NCI-H2107 treated with DMSO at 0.1 percent for 48 hours (cell line): ENCODE measurements around the gene RAD50.
A peak's percentile ranks its signal among the peaks of the same experiment; 100 is the strongest.
"Not testable (repeated sequence)": the region's sequence is repeated elsewhere in the genome, so short reads cannot be mapped to it uniquely, and the experiment has no call there.

Experiments
- DNase-seq: peaks from one replicate; lab custom pipeline; 2025; ENCODE audit not compliant: unreplicated experiment; lab: John Stamatoyannopoulos, UW

Gene RAD50

GRCh38 chr5:132556153-132556762 is 519 bp upstream of the RAD50 start:
- DNase-seq = peak; percentile 54

GRCh38 chr5:132557478-132558172 is 848 bp downstream of the RAD50 start:
- no peak for DNase-seq

- no peak for DNase-seq
These were observed 2.7 kb downstream of the RAD50 start for GRCh38 chr5:132559383-132560060.

- no peak for DNase-seq
These were observed 4.8 kb downstream of the RAD50 start for GRCh38 chr5:132561601-132562000.

DNA sequence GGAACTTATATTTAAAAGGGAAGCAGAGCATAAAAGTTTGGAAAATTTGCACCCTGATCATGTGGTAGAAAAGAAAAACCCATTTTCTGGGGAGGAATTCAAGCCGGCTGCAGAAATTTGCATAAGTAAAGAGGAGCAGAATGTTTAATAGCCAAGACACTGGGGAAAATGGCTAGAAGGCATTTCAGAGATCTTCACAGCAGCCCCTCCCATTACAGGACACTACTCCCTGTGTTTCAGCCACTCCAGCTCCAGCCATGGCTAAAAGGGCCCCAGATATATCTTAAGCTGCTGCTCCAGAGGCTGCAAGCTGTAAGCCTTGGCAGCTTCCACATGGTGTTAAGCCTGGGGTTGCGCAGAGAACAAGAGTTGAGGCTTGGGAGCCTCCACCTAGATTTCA is 7.8 kb downstream of the RAD50 start:
- not testable (repeated sequence) for DNase-seq

DNA sequence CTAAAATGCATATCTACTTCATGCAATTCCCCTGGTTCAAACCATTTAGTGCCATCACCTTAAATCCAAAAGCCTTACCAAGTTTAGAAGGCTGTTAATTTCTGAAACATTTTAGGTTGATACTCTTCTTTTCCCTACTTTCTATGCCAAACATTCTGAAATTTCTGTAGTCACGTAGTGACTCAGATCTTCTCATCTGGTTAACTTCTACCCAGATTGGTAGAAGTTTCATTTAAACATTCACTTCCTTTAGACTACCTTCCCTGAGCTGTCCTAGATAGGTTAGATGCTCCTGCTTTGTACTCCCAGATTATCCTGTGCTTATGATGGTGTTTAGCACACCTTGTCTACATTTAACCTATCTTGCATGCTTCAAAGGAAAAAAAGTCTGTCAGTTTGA is 9.9 kb downstream of the RAD50 start:
- no peak for DNase-seq

- no peak for DNase-seq
These were observed 19.3 kb downstream of the RAD50 start for GRCh38 chr5:132576123-132576522.

DNA sequence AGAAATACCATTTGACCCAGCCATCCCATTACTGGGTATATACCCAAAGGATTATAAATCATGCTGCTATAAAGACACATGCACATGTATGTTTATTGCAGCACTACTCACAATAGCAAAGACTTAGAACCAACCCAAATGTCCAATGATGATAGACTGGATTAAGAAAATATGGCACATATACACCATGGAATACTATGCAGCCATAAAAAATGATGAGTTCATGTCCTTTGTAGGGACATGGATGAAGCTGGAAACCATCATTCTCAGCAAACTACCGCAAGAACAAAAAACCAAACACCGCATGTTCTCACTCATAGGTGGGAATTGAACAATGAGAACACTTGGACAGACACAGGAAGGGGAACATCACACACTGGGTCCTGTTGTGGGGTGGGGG is 27.8 kb downstream of the RAD50 start:
- DNase-seq = not testable (repeated sequence)

DNA sequence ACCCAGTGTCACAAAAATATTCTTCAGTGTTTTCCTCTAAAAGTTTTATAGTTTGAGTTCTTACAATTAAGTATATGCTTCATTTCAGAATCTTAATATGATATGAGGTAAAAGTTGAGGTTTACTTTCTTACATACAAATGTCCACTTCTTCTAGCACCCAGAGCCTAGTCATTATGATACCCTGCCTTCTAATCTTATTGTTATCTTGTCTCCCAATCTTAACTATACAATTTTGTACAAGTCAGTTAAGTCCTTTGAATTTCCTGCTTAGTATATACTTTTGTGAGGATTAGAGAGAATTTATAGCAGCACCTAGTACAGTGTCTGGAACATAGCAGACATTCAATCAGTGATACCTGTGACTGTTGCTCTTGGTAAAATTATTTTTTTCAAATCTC is 29.3 kb downstream of the RAD50 start:
- no peak for DNase-seq

GRCh38 chr5:132589467-132589866 is 32.7 kb downstream of the RAD50 start:
- DNase-seq = no peak

GRCh38 chr5:132591145-132591544 is 34.4 kb downstream of the RAD50 start:
- DNase-seq = no peak

GRCh38 chr5:132592521-132592920 is 35.7 kb downstream of the RAD50 start:
- DNase-seq = no peak

DNA sequence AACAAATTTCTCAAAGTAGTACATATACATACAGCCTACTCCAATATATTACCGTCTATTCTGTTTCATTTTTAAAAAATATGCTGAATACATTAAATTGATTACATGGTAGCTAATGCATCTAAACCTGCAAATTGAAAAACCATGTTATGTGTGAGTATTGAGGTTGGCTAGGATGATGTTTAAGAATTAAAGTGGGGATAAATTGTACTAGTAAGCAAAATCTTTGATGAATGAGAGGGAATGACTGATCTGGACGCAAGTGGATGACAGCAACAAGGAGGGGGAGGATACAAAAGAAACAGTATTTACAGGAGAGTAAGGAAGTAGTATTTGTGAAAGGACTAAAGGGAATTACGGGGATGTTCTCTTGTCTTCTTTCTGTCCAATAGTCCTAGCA is 37.4 kb downstream of the RAD50 start:
- no peak for DNase-seq

GRCh38 chr5:132595624-132596023 is 38.8 kb downstream of the RAD50 start:
- no peak for DNase-seq

- no peak for DNase-seq
These were observed 44.4 kb downstream of the RAD50 start for GRCh38 chr5:132601071-132601728.

DNA sequence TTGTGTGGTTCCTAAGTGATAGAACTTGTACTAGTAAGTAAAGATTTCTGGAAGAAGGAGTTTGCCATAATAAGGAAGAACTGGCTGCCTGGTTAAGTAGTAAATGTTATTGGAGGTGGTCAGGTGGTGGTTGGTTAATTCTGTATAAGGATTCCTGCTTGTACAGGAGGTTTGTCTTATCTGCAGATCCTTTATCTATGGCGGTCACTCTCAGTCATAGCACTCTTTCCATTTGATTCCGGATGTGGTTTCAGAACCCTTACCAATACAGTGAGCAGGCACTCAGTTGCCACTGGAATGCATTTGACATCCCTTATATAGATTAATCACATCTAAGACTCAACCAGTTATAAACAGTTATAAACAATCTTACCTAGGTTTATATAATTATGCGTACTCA is 50.3 kb downstream of the RAD50 start:
- no peak for DNase-seq

DNA sequence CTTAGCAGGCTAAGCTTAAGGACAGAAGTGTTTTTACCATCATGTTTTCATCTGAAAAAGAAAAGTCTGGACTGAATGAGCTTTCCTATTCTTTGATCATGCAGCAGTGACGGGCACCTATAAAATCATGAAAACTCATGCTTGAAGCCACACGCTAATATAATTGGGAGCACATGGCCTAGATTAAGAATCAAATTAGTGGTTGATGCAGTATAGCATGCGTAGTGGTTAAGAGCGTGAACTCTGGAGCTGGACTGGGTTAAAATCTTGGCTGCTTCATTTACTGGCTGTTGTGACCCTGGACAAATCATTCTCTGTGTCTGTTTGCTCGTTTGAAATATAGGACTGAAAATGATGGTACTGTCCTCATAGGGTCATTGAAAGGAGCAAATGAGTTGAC is 51.3 kb downstream of the RAD50 start:
- no peak for DNase-seq

DNA sequence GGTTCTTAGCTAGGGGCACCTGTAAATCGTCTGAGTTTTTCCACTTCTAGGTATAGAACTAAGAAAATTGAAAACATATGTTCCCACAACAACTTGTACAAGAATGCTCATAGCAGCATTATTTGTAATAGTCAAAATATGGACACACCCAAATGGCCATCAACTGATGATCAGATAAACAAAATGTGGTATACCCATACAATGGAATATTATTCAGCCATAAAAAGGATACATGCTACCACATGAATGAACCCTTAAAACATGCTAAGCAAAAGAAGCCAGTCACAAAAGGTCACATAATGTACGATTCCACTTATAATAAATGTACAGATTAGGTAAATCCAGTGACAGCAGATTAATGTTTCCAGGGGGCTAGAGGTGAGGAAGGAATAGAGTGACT is 55.2 kb downstream of the RAD50 start:
- DNase-seq = no peak

- no peak for DNase-seq
These were observed 56.1 kb downstream of the RAD50 start for GRCh38 chr5:132612846-132613245.

DNA sequence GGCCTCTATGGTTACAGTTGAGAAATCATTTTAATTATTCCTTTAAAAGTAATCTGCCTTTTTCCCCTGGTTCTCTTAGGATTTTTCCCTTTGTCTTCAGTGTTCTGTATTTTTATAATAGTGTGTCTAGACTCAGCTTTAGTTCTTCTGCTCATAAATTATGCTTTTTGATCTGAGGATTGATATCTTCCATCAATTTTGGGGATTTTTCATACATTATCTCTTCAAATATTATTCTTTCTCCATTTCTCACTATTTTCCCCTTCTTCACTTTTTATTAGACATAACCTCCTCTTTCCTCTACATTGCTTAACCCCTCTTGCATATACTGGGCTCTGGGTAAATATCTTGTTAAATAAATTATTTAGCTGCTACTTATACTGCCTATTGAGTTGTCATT is 64.9 kb downstream of the RAD50 start:
- no peak for DNase-seq

DNA sequence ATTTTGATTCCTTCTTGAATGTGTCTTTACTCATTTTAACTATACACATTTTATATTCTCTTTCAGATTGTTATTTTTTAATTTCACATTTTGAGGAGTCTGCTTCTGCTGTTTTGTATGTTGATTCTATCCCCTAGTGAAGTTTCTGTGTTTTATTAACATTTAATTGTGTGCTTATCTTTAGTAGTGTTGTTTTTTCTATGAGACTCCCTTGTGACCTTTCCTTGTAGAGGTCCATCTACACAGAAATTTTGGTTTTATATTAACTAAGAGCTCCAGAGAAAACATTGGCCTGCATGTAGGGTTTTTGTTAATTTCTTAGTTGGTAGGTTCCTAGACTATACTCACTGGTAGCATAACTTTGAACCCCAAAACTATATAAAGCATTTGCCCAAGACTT is 65.8 kb downstream of the RAD50 start:
- DNase-seq = no peak

GRCh38 chr5:132627470-132627869 is 70.7 kb downstream of the RAD50 start:
- DNase-seq = no peak
